ENCODE measurements around the gene RYR2.

GRCh38 chr1:237685551-237685950 lies 643.6 kb downstream of the RYR2 start:
- no peak for TF ChIP-seq POLR2A (IDR thresholded peaks at IDR 0.05)
- TF ChIP-seq CTCF (IDR thresholded peaks at IDR 0.05), result no peak
